ENCODE data around the gene WNT7A. TPM values are rescaled to one million over a fixed set of nuclear protein-coding genes. Genes with fewer than 3 reads are reported as not detected.
"Not testable (repeated sequence)": the region's sequence is repeated elsewhere in the genome, so short reads cannot be mapped to it uniquely, and the experiment has no call there.

WNT7A gene
- total and polyA plus RNA-seq, 4 donors = not detected

GRCh38 chr3:13860001-13860400, 19.9 kb downstream of the WNT7A start:
- TF ChIP-seq EGR1 (IDR thresholded peaks at IDR 0.05; ENCODE audit: low read depth in 2 of 2) (no peak), FOXA1 (IDR thresholded peaks at IDR 0.05) (no peak), MAX (IDR thresholded peaks at IDR 0.05) (no peak), RXRA (IDR thresholded peaks at IDR 0.05) (no peak)
- H3K4me3 ChIP-seq (ENCODE audit: low read depth in 1 of 3, low read length in 3 of 3) = no peak overlapping the region
- no peaks in the 10 kb centered on the region for H3K4me1 ChIP-seq (ENCODE audit: control insufficient read depth in 4 of 4, insufficient read depth in 4 of 4, low read length in 3 of 4)
- H3K9me3 ChIP-seq (ENCODE audit: control insufficient read depth in 4 of 4, low read length in 3 of 4) = no peaks in the 10 kb centered on the region
- no peaks in the 10 kb centered on the region for H3K36me3 ChIP-seq (ENCODE audit: control insufficient read depth in 4 of 4, insufficient read depth in 3 of 4, low read depth in 1 of 4, low read length in 3 of 4)
- DNase-seq (ENCODE audit: low spot score) = no peak
- no peak overlapping the region for H3K27ac ChIP-seq (ENCODE audit: low read depth in 1 of 2, low read length in 2 of 2)
- H3K9ac ChIP-seq (ENCODE audit: low read depth in 1 of 2, low read length in 2 of 2) = no peak overlapping the region
- 77% methylated on average over 1 of the region's 1 CpG for WGBS
- peaks cover 0 to 3% (median 1%) of the 10 kb centered on the region in 4 donors for H3K27me3 ChIP-seq (ENCODE audit: control insufficient read depth in 4 of 4, insufficient read depth in 4 of 4, low read length in 3 of 4)

GRCh38 chr3:13858768-13859520, 20.9 kb downstream of the WNT7A start:
- DNase-seq (ENCODE audit: low spot score) = no peak
- Histone ChIP-seq H3K9me3 (ENCODE audit: control insufficient read depth in 4 of 4, low read length in 3 of 4) (no peaks in the 10 kb centered on the region), H3K27me3 (ENCODE audit: control insufficient read depth in 4 of 4, insufficient read depth in 4 of 4, low read length in 3 of 4) (peaks cover 0 to 3% (median 1%) of the 10 kb centered on the region in 4 donors), H3K36me3 (ENCODE audit: control insufficient read depth in 4 of 4, insufficient read depth in 3 of 4, low read depth in 1 of 4, low read length in 3 of 4) (no peaks in the 10 kb centered on the region), H3K4me1 (ENCODE audit: control insufficient read depth in 4 of 4, insufficient read depth in 4 of 4, low read length in 3 of 4) (no peaks in the 10 kb centered on the region), H3K4me3 (ENCODE audit: low read depth in 1 of 3, low read length in 3 of 3) (no peak overlapping the region), H3K27ac (ENCODE audit: low read depth in 1 of 2, low read length in 2 of 2) (no peak overlapping the region), H3K9ac (ENCODE audit: low read depth in 1 of 2, low read length in 2 of 2) (no peak overlapping the region)
- 54% methylated on average over 9 of the region's 9 CpGs for WGBS
- no peak for TF ChIP-seq EGR1 (IDR thresholded peaks at IDR 0.05; ENCODE audit: low read depth in 2 of 2)
- TF ChIP-seq RAD21 (IDR thresholded peaks at IDR 0.05) = no peak
- TF ChIP-seq MAX (IDR thresholded peaks at IDR 0.05) = no peak

GRCh38 chr3:13857702-13858380, 22.0 kb downstream of the WNT7A start:
- WGBS = 46% methylated on average over 6 of the region's 6 CpGs
- no peak overlapping the region for H3K9ac ChIP-seq (ENCODE audit: low read depth in 1 of 2, low read length in 2 of 2)
- no peak for DNase-seq (ENCODE audit: low spot score)
- H3K27ac ChIP-seq (ENCODE audit: low read depth in 1 of 2, low read length in 2 of 2) = no peak overlapping the region
- H3K4me3 ChIP-seq (ENCODE audit: low read depth in 1 of 3, low read length in 3 of 3) = no peak overlapping the region
- H3K4me1 ChIP-seq (ENCODE audit: control insufficient read depth in 4 of 4, insufficient read depth in 4 of 4, low read length in 3 of 4) = no peaks in the 10 kb centered on the region
- H3K27me3 ChIP-seq (ENCODE audit: control insufficient read depth in 4 of 4, insufficient read depth in 4 of 4, low read length in 3 of 4) = peaks cover 0 to 3% (median 1%) of the 10 kb centered on the region in 4 donors
- TF ChIP-seq RXRA (IDR thresholded peaks at IDR 0.05) = no peak
- TF ChIP-seq JUND (IDR thresholded peaks at IDR 0.05) = no peak
- no peak for TF ChIP-seq YY1 (IDR thresholded peaks at IDR 0.05)
- no peak for TF ChIP-seq EGR1 (IDR thresholded peaks at IDR 0.05; ENCODE audit: low read depth in 2 of 2)
- TF ChIP-seq MAX (IDR thresholded peaks at IDR 0.05) = no peak
- no peak for TF ChIP-seq TAF1 (conservative IDR thresholded peaks at IDR 0.05)
- no peak for TF ChIP-seq FOXA2 (IDR thresholded peaks at IDR 0.05)
- no peak for TF ChIP-seq NR2F2 (IDR thresholded peaks at IDR 0.05)
- no peak for TF ChIP-seq HNF4G (IDR thresholded peaks at IDR 0.05)
- TF ChIP-seq ATF3 (IDR thresholded peaks at IDR 0.05) = no peak
- no peak for TF ChIP-seq HNF4A (conservative IDR thresholded peaks at IDR 0.05)
- TF ChIP-seq REST (IDR thresholded peaks at IDR 0.05) = no peak
- TF ChIP-seq FOXA1 (IDR thresholded peaks at IDR 0.05) = no peak
- TF ChIP-seq ZBTB33 (IDR thresholded peaks at IDR 0.05) = no peak
- H3K9me3 ChIP-seq (ENCODE audit: control insufficient read depth in 4 of 4, low read length in 3 of 4) = no peaks in the 10 kb centered on the region
- H3K36me3 ChIP-seq (ENCODE audit: control insufficient read depth in 4 of 4, insufficient read depth in 3 of 4, low read depth in 1 of 4, low read length in 3 of 4) = no peaks in the 10 kb centered on the region

- 79% methylated on average over 1 of the region's 1 CpG for WGBS
- DNase-seq (ENCODE audit: low spot score); H3K36me3 ChIP-seq (ENCODE audit: control insufficient read depth in 4 of 4, insufficient read depth in 3 of 4, low read depth in 1 of 4, low read length in 3 of 4); H3K27me3 ChIP-seq (ENCODE audit: control insufficient read depth in 4 of 4, insufficient read depth in 4 of 4, low read length in 3 of 4); H3K4me3 ChIP-seq (ENCODE audit: low read depth in 1 of 3, low read length in 3 of 3); H3K9me3 ChIP-seq (ENCODE audit: control insufficient read depth in 4 of 4, low read length in 3 of 4); H3K9ac ChIP-seq (ENCODE audit: low read depth in 1 of 2, low read length in 2 of 2); H3K4me1 ChIP-seq (ENCODE audit: control insufficient read depth in 4 of 4, insufficient read depth in 4 of 4, low read length in 3 of 4); H3K27ac ChIP-seq (ENCODE audit: low read depth in 1 of 2, low read length in 2 of 2): not testable (repeated sequence)
Measured at GRCh38 chr3:13856628-13857027, 23.2 kb downstream of the WNT7A start.

Data from liver (tissue), 9 donors.